Measurements from ENCODE around the gene SWSAP1.
"Not testable (repeated sequence)": the region's sequence is repeated elsewhere in the genome, so short reads cannot be mapped to it uniquely, and the experiment has no call there.

DNA sequence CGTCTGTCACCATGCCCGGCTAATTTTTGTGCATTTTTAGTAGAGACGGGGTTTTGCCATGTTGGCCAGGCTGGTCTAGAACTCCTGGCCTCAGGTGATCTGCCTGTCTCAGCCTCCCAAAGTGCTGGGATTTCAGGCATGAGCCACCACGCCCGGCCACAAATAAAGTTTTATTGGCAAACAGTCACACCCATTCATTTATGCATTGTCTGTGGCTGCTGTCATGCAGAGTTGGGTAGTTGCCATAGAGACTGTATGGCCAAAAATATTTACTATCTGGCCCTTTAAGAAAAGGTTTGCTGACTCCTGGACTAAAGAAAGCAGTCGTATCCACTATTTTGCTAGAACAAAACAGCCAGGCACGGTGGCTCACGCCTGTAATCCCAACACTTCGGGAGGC lies 40.6 kb upstream of the SWSAP1 start:
- TF ChIP-seq POLR2AphosphoS5, CTCF, POLR2A (IDR thresholded peaks at IDR 0.05): not testable (repeated sequence)

Data from upper lobe of left lung (tissue), 4 donors.